NCI-H510A treated with DMSO at 0.1 percent for 48 hours (cell line): ENCODE measurements around the gene SLC28A2.

Experiments used
- DNase-seq: peaks from one replicate; lab custom pipeline; 2025; lab: John Stamatoyannopoulos, UW

SLC28A2 gene

DNA sequence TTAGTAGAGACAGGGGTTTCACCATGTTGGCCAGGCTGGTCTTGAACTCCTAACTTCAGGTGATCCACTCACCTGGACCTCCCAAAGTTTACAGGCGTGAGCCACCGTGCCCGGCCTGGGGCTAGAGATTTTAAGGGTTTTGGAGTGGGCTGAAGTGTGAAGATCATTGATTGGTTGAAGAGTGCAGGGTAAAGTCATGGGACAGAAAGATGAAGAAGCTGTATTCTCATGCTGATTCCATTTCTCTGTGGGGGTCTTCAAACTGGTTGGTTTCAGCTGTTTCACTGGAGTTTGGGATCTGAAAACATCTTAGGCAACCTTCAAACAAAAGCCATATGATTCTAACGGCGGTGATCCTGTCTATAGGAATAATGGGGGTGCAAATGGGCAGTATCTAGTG lies 74.2 kb downstream of the SLC28A2 start:
- no peak for DNase-seq

DNA sequence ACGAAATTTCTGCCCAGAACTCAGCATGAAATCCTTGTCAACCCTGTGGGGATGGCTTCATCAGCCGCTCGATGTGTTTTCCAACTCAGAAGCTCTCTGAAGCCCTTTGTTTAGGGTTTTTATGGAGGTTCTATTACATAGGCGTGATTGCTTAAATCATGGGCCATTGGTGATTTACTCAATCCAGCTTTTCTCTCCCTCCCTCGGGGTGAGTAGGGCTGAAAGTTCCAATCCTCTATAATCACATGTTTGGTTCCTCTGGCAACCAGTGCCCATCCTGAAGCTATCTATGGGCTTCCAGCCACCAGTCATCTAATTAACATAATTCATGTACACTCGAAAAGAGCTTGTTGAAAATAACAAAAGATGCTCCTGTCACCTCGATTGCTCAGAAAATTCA lies 74.7 kb downstream of the SLC28A2 start:
- no peak for DNase-seq
